Effector memory CD8-positive, alpha-beta T cell (primary cell): ENCODE measurements around the gene WWOX.

Experiments used
- ATAC-seq: fragments of 150-1000 bp; cut with Tn5 transposase; replicated peaks from 2 replicates; pipeline ENCODE4 v1.10.0; 2021; ENCODE audit warnings: mild to moderate bottlenecking, moderate library complexity
- DNase-seq, 3 experiments: peaks; one replicate each; pipeline ENCODE4 v3.0.0; 2021
- H3K27ac Mint-ChIP-seq, 2 donors: one replicate each; pipeline ENCODE4 v1.8.0; 2022; ENCODE audit warnings: mild to moderate bottlenecking in 2 of 2, mixed read lengths in 2 of 2, moderate library complexity in 2 of 2
- H3K27me3 Mint-ChIP-seq, 2 donors: one replicate each; pipeline ENCODE4 v1.8.0; 2022; ENCODE audit warnings: mixed read lengths in 2 of 2
- H3K36me3 Mint-ChIP-seq: one replicate; pipeline ENCODE4 v1.8.0; 2022; ENCODE audit warnings: mild to moderate bottlenecking, moderate library complexity, mixed read lengths; ENCODE audit not compliant: insufficient read depth
- H3K4me1 Mint-ChIP-seq, 2 donors: one replicate each; pipeline ENCODE4 v1.8.0; 2022; ENCODE audit warnings: low read depth in 2 of 2, mixed read lengths in 2 of 2
- H3K4me3 Mint-ChIP-seq, 2 donors: one replicate each; pipeline ENCODE4 v1.8.0; 2022; ENCODE audit warnings: mild to moderate bottlenecking in 2 of 2, mixed read lengths in 2 of 2, moderate library complexity in 2 of 2
- H3K9me3 Mint-ChIP-seq, 2 donors: one replicate each; pipeline ENCODE4 v1.8.0; 2022; ENCODE audit warnings: mixed read lengths in 2 of 2

The WWOX gene

GRCh38 chr16:78487471-78487870, 388.0 kb downstream of the WWOX start:
- DNase-seq (no peak), ATAC-seq (no peak)
- H3K27me3 Mint-ChIP-seq = no peaks in the 10 kb centered on the region
- no peaks in the 10 kb centered on the region for H3K36me3 Mint-ChIP-seq
- H3K9me3 Mint-ChIP-seq = no peaks in the 10 kb centered on the region
- H3K27ac Mint-ChIP-seq = no peak overlapping the region
- H3K4me3 Mint-ChIP-seq = no peak overlapping the region
- peaks cover 0 to 3% of the 10 kb centered on the region in 2 donors for H3K4me1 Mint-ChIP-seq

GRCh38 chr16:78489072-78489471, 389.6 kb downstream of the WWOX start:
- Mint-ChIP-seq H3K4me3 (no peak overlapping the region), H3K27me3 (no peaks in the 10 kb centered on the region)

GRCh38 chr16:78489631-78490030, 390.2 kb downstream of the WWOX start:
- H3K4me3 Mint-ChIP-seq = no peak overlapping the region
- H3K9me3 Mint-ChIP-seq = no peaks in the 10 kb centered on the region
- no peaks in the 10 kb centered on the region for H3K36me3 Mint-ChIP-seq
- DNase-seq (no peak), ATAC-seq (no peak)
- no peaks in the 10 kb centered on the region for H3K27me3 Mint-ChIP-seq
- no peak overlapping the region for H3K27ac Mint-ChIP-seq
- peaks cover 0 to 3% of the 10 kb centered on the region in 2 donors for H3K4me1 Mint-ChIP-seq

More at GRCh38 chr16:78489072-78489471, 389.6 kb downstream of the WWOX start:
- Mint-ChIP-seq H3K27ac (no peak overlapping the region), H3K4me1 (peaks cover 0 to 3% of the 10 kb centered on the region in 2 donors), H3K36me3 (no peaks in the 10 kb centered on the region), H3K9me3 (no peaks in the 10 kb centered on the region)
- ATAC-seq (no peak), DNase-seq (no peak)

GRCh38 chr16:78490431-78490830, 391.0 kb downstream of the WWOX start:
- Mint-ChIP-seq H3K36me3 (no peaks in the 10 kb centered on the region), H3K27ac (no peak overlapping the region), H3K4me3 (no peak overlapping the region), H3K4me1 (peaks cover 0 to 3% of the 10 kb centered on the region in 2 donors), H3K27me3 (no peaks in the 10 kb centered on the region), H3K9me3 (no peaks in the 10 kb centered on the region)
- DNase-seq (no peak), ATAC-seq (no peak)

GRCh38 chr16:78490847-78491246, 391.4 kb downstream of the WWOX start:
- H3K4me1 Mint-ChIP-seq = peaks cover 0 to 3% of the 10 kb centered on the region in 2 donors
- ATAC-seq (no peak), DNase-seq (no peak)
- H3K36me3 Mint-ChIP-seq = no peaks in the 10 kb centered on the region
- H3K27me3 Mint-ChIP-seq = no peaks in the 10 kb centered on the region
- no peak overlapping the region for H3K27ac Mint-ChIP-seq
- H3K4me3 Mint-ChIP-seq = no peak overlapping the region
- H3K9me3 Mint-ChIP-seq = no peaks in the 10 kb centered on the region

- no peak for ATAC-seq
- H3K4me3 Mint-ChIP-seq = no peak overlapping the region
Measured at GRCh38 chr16:78493573-78493972, 394.1 kb downstream of the WWOX start.

GRCh38 chr16:78494105-78494504, 394.7 kb downstream of the WWOX start:
- Mint-ChIP-seq H3K36me3 (no peaks in the 10 kb centered on the region), H3K4me1 (peaks cover 0 to 3% of the 10 kb centered on the region in 2 donors), H3K9me3 (no peaks in the 10 kb centered on the region), H3K4me3 (no peak overlapping the region), H3K27ac (no peak overlapping the region), H3K27me3 (no peaks in the 10 kb centered on the region)
- no peak for DNase-seq
- ATAC-seq = no peak

More at GRCh38 chr16:78493573-78493972, 394.1 kb downstream of the WWOX start:
- Mint-ChIP-seq H3K4me1 (peaks cover 0 to 3% of the 10 kb centered on the region in 2 donors), H3K27ac (no peak overlapping the region), H3K27me3 (no peaks in the 10 kb centered on the region), H3K9me3 (no peaks in the 10 kb centered on the region), H3K36me3 (no peaks in the 10 kb centered on the region)
- DNase-seq = no peak

- Mint-ChIP-seq H3K27me3 (no peaks in the 10 kb centered on the region), H3K27ac (no peak overlapping the region), H3K9me3 (no peaks in the 10 kb centered on the region), H3K36me3 (no peaks in the 10 kb centered on the region), H3K4me3 (no peak overlapping the region), H3K4me1 (peaks cover 0 to 3% of the 10 kb centered on the region in 2 donors)
- DNase-seq = no peak
- no peak for ATAC-seq
Measured at GRCh38 chr16:78494674-78495073, 395.2 kb downstream of the WWOX start.

GRCh38 chr16:78496189-78496588, 396.7 kb downstream of the WWOX start:
- no peak for DNase-seq
- no peaks in the 10 kb centered on the region for H3K27me3 Mint-ChIP-seq
- no peak overlapping the region for H3K27ac Mint-ChIP-seq
- no peak overlapping the region for H3K4me3 Mint-ChIP-seq
- no peak for ATAC-seq
- H3K9me3 Mint-ChIP-seq = no peaks in the 10 kb centered on the region
- no peaks in the 10 kb centered on the region for H3K36me3 Mint-ChIP-seq
- no peaks in the 10 kb centered on the region for H3K4me1 Mint-ChIP-seq

- Mint-ChIP-seq H3K36me3 (peaks cover 3% of the 10 kb centered on the region), H3K27ac (no peak overlapping the region), H3K4me3 (no peak overlapping the region), H3K9me3 (no peaks in the 10 kb centered on the region), H3K4me1 (no peaks in the 10 kb centered on the region), H3K27me3 (no peaks in the 10 kb centered on the region)
- ATAC-seq (no peak), DNase-seq (no peak)
Measured at GRCh38 chr16:78499399-78499798, 399.9 kb downstream of the WWOX start.

- H3K36me3 Mint-ChIP-seq = peaks cover 3% of the 10 kb centered on the region
- no peak for ATAC-seq
- no peaks in the 10 kb centered on the region for H3K27me3 Mint-ChIP-seq
Measured at GRCh38 chr16:78500659-78501270, 401.3 kb downstream of the WWOX start.

GRCh38 chr16:78501744-78502143, 402.3 kb downstream of the WWOX start:
- H3K36me3 Mint-ChIP-seq = peaks cover 4% of the 10 kb centered on the region
- DNase-seq = no peak
- H3K4me1 Mint-ChIP-seq = no peaks in the 10 kb centered on the region
- peak overlapping the region in 1 of 2 donors; percentile 16 for H3K27ac Mint-ChIP-seq
- ATAC-seq = no peak
- no peaks in the 10 kb centered on the region for H3K9me3 Mint-ChIP-seq
- no peak overlapping the region for H3K4me3 Mint-ChIP-seq
- H3K27me3 Mint-ChIP-seq = no peaks in the 10 kb centered on the region

More at GRCh38 chr16:78500659-78501270, 401.3 kb downstream of the WWOX start:
- Mint-ChIP-seq H3K27ac (no peak overlapping the region), H3K4me1 (no peaks in the 10 kb centered on the region), H3K4me3 (no peak overlapping the region), H3K9me3 (no peaks in the 10 kb centered on the region)
- DNase-seq = no peak

- Mint-ChIP-seq H3K36me3 (peaks cover 6% of the 10 kb centered on the region), H3K9me3 (no peaks in the 10 kb centered on the region), H3K4me1 (no peaks in the 10 kb centered on the region), H3K27me3 (no peaks in the 10 kb centered on the region), H3K27ac (no peak overlapping the region), H3K4me3 (no peak overlapping the region)
- DNase-seq (no peak), ATAC-seq (no peak)
Measured at GRCh38 chr16:78502812-78503350, 403.4 kb downstream of the WWOX start.

- Mint-ChIP-seq H3K9me3 (no peaks in the 10 kb centered on the region), H3K36me3 (peaks cover 6% of the 10 kb centered on the region), H3K4me1 (no peaks in the 10 kb centered on the region), H3K4me3 (no peak overlapping the region), H3K27ac (no peak overlapping the region), H3K27me3 (no peaks in the 10 kb centered on the region)
- DNase-seq (peak; percentile 43 to 51 (median 50)), ATAC-seq (peak; percentile 29)
Measured at GRCh38 chr16:78503602-78504001, 404.1 kb downstream of the WWOX start.
